HEK293T (cell line): ENCODE results near the gene DNAJC11.
"Not testable (repeated sequence)": the region's sequence is repeated elsewhere in the genome, so short reads cannot be mapped to it uniquely, and the experiment has no call there.

Experiments used
- CTCF ChIA-PET: fragments of 350-600 bp; formaldehyde crosslinking; extraction: SDS; loops from one replicate; lab custom pipeline; 2021; ENCODE audit warnings: antibody characterized with exemption, inconsistent platforms; lab: Yijun Ruan, JAX
- POLR2A ChIA-PET: fragments of 350-600 bp; formaldehyde crosslinking; extraction: SDS; loops from one replicate; lab custom pipeline; 2020; ENCODE audit warnings: antibody characterized with exemption, inconsistent platforms; lab: Yijun Ruan, JAX
- DNase-seq: peaks from one replicate; pipeline ENCODE4 v3.0.0; 2012; ENCODE audit warnings: mixed read lengths; ENCODE audit errors: extremely low spot score
- ARNT ChIP-seq: fragments of 450-650 bp; IDR thresholded peaks from 2 replicates; pipeline ENCODE4 v1.6.1; 2017; ENCODE audit warnings: mild to moderate bottlenecking
- BHLHE40 ChIP-seq: fragments of 450-650 bp; IDR thresholded peaks from 2 replicates; pipeline ENCODE4 v1.6.1; 2016; ENCODE audit warnings: mild to moderate bottlenecking, moderate library complexity, borderline replicate concordance
- CTBP1 ChIP-seq: fragments of 450-650 bp; IDR thresholded peaks from 2 replicates; pipeline ENCODE4 v1.6.1; 2016; ENCODE audit warnings: borderline replicate concordance
- ELF4 ChIP-seq: fragments of 450-650 bp; IDR thresholded peaks from 2 replicates; pipeline ENCODE4 v1.6.1; 2017; ENCODE audit warnings: antibody characterized with exemption
- FOXA1 ChIP-seq: fragments of 450-650 bp; IDR thresholded peaks from 2 replicates; pipeline ENCODE4 v1.6.1; 2016; ENCODE audit warnings: mild to moderate bottlenecking
- FOXK2 ChIP-seq: fragments of 450-650 bp; IDR thresholded peaks from 2 replicates; pipeline ENCODE4 v1.6.1; 2016; ENCODE audit warnings: mild to moderate bottlenecking
- FOXM1 ChIP-seq: fragments of 450-650 bp; IDR thresholded peaks from 2 replicates; pipeline ENCODE4 v1.6.1; 2017; ENCODE audit warnings: mild to moderate bottlenecking, borderline replicate concordance
- HDGF ChIP-seq: fragments of 450-650 bp; IDR thresholded peaks from 2 replicates; pipeline ENCODE4 v1.6.1; 2017; ENCODE audit warnings: antibody characterized with exemption, borderline replicate concordance
- L3MBTL2 ChIP-seq: fragments of 450-650 bp; conservative IDR thresholded peaks from 2 replicates; pipeline ENCODE4 v1.6.1; 2016; ENCODE audit warnings: mild to moderate bottlenecking
- LEF1 ChIP-seq: fragments of 450-650 bp; IDR thresholded peaks from 2 replicates; pipeline ENCODE4 v1.6.1; 2017; ENCODE audit warnings: mild to moderate bottlenecking, borderline replicate concordance
- NFRKB ChIP-seq: fragments of 450-650 bp; IDR thresholded peaks from 2 replicates; pipeline ENCODE4 v1.6.1; 2016; ENCODE audit warnings: mild to moderate bottlenecking, moderate library complexity
- SP1 ChIP-seq: fragments of 450-650 bp; IDR thresholded peaks from 2 replicates; pipeline ENCODE4 v1.6.1; 2017
- SUZ12 ChIP-seq: fragments of 450-650 bp; IDR thresholded peaks from 2 replicates; pipeline ENCODE4 v1.6.1; 2016; ENCODE audit warnings: mild to moderate bottlenecking
- TARDBP ChIP-seq: fragments of 450-650 bp; IDR thresholded peaks from 2 replicates; pipeline ENCODE4 v1.6.1; 2016
- ZNF384 ChIP-seq: fragments of 450-650 bp; IDR thresholded peaks from 2 replicates; pipeline ENCODE4 v1.6.1; 2016
- TF ChIP-seq, protein P1 (sequence below): fragments of 450-650 bp; IDR thresholded peaks from 2 replicates; pipeline ENCODE4 v1.6.1; 2016

DNAJC11 gene

DNA sequence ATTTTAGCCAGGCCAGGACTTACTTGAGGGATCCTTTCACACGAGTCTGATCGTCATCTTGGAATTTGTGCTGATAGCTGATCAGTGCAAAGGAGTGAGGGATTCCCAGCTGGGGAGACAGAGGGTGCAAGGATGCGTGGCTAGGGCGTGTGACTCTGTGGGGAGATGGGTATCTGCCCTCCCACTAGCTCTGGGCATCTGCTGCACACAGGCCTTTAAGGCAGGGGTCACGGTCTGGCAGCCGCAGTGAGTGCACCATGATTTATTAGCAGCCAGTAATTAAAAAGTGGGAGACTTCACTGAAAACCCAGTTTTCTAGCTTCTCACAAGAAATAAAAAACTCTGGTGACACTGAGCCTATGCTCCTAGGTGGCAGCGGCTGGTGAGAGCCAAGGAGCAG, 56.6 kb downstream of the DNAJC11 start:
- CTCF ChIA-PET: interaction anchor here (1.3 kb wide), 1 partner anchor 155 kb away, joined by 3 read pairs; no protein-coding TSS in a partner anchor
- TF ChIP-seq SUZ12: no peak
- TF ChIP-seq CTBP1: no peak
- no peak for TF ChIP-seq FOXM1
- no peak for TF ChIP-seq L3MBTL2
- TF ChIP-seq SP1: no peak
- no peak for TF ChIP-seq LEF1
- TF ChIP-seq FOXA1: no peak
- TF ChIP-seq FOXK2: no peak
- TF ChIP-seq, protein P1, sequence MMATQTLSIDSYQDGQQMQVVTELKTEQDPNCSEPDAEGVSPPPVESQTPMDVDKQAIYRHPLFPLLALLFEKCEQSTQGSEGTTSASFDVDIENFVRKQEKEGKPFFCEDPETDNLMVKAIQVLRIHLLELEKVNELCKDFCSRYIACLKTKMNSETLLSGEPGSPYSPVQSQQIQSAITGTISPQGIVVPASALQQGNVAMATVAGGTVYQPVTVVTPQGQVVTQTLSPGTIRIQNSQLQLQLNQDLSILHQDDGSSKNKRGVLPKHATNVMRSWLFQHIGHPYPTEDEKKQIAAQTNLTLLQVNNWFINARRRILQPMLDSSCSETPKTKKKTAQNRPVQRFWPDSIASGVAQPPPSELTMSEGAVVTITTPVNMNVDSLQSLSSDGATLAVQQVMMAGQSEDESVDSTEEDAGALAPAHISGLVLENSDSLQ: no peak
- no peak for TF ChIP-seq ARNT
- TF ChIP-seq ZNF384: no peak
- TF ChIP-seq ELF4: no peak
- no peak for TF ChIP-seq HDGF
- no peak for TF ChIP-seq NFRKB
- no peak for TF ChIP-seq BHLHE40
- no peak for TF ChIP-seq TARDBP
- no peak for DNase-seq
- POLR2A ChIA-PET: no interaction called here

GRCh38 chr1:6640867-6641266, 60.7 kb downstream of the DNAJC11 start:
- DNase-seq: not testable (repeated sequence)
- POLR2A ChIA-PET: interaction anchor here (0.6 kb wide), 1 partner anchor 56 kb away, joined by 3 read pairs; no protein-coding TSS in a partner anchor
- CTCF ChIA-PET: interaction anchor here (0.6 kb wide), 1 partner anchor 320 kb away, joined by 3 read pairs; no protein-coding TSS in a partner anchor

GRCh38 chr1:6638226-6638625, 63.4 kb downstream of the DNAJC11 start:
- TF ChIP-seq ARNT: no peak
- TF ChIP-seq SP1: no peak
- TF ChIP-seq HDGF: no peak
- TF ChIP-seq ELF4: no peak
- TF ChIP-seq ZNF384: no peak
- TF ChIP-seq FOXM1: no peak
- no peak for TF ChIP-seq TARDBP
- DNase-seq: no peak
- ChIA-PET POLR2A (no interaction called here), CTCF (no interaction called here)

- TF ChIP-seq HDGF (no peak), FOXK2 (no peak), LEF1 (no peak), FOXM1 (no peak), L3MBTL2 (no peak), BHLHE40 (no peak), ELF4 (no peak)
- TF ChIP-seq, protein P1: no peak
- CTCF ChIA-PET: no interaction called here
- POLR2A ChIA-PET: no interaction called here
- DNase-seq: no peak
These were observed 63.8 kb downstream of the DNAJC11 start for GRCh38 chr1:6637770-6638169.

DNA sequence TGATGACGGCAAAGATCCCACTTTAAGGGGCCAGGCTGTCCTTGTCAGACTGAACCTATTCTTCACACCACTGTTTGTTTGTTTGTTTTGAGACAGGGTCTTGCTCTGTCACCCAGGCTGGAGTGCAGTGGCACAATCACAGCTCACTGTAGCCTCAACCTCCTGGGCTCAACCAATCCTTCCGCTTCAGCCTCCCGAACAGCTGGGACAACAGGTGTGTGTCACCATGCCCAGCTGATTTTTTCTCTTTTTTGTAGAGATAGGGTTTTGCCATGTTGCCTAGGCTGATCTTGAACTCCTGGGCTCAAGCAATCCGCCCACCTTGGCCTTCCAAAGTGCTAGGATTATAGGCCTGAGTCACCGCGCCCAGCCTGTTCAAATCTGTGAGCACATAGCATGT, 64.8 kb downstream of the DNAJC11 start:
- ChIA-PET CTCF (interaction anchor here (1.2 kb wide), 1 partner anchor 9 kb away, joined by 3 read pairs; no protein-coding TSS in a partner anchor), POLR2A (interaction anchor here (0.6 kb wide), 1 partner anchor 36 kb away, joined by 3 read pairs; no protein-coding TSS in a partner anchor)
- not testable (repeated sequence) for DNase-seq

DNA sequence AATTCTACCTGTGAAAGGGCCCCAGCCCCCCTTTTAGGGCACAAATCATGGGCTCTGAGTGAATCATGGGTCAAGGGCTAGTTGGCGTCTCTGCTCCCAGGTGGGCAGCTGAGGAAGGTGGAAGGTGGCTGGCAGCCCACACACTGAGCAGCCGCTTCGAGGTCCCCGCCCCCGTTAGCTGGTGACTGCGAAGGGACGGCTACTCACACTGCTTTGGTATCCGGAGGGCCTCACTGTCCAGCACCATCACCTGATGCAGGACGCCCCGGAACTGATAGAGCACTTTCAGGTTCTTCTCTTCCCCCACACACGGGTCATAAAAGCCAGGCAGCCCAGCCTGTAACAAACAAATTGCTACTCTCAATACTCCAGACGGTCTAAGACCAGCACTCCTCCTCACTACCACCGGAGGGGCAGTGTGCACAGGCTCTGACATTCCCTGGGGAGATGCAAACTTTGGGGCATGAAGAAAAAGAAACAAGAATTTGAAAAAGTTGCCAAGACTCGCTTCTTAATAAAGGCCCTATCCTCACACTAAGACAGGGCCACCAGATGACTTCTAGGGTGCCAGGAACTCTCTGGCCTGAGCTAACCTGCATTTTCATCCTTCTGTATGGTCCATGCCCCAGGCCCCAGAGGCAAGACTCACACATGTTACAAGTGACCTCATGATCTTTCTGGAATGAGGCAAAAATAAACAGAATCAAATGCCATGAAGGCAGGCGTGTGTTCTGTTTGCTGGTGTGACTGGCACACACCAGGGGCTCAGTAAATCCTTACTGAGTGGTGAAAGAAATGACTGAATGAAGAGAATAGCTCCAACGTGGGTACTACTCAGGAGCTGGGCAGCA, 65.5 kb downstream of the DNAJC11 start:
- DNase-seq: no peak
- ChIA-PET POLR2A (no interaction called here), CTCF (interaction anchor here (0.5 to 1.2 kb wide), 2 partner anchors 10 to 25 kb away, joined by 3 read pairs; no protein-coding TSS in a partner anchor)
- no peak for TF ChIP-seq SP1
- no peak for TF ChIP-seq FOXK2
- no peak for TF ChIP-seq SUZ12
- no peak for TF ChIP-seq L3MBTL2
- TF ChIP-seq LEF1: no peak
- TF ChIP-seq CTBP1: no peak
- TF ChIP-seq FOXA1: no peak
- TF ChIP-seq, protein P1: no peak
- no peak for TF ChIP-seq BHLHE40
- TF ChIP-seq TARDBP: no peak
- TF ChIP-seq FOXM1: no peak
- no peak for TF ChIP-seq NFRKB
- TF ChIP-seq ZNF384: no peak
- TF ChIP-seq ELF4: no peak
